HepG2 (cell line): Measurements from ENCODE around the gene TMEM221.
A peak's percentile ranks its signal among the peaks of the same experiment; 100 is the strongest.

Source experiments
- EP300 ChIP-seq, 3 experiments: sonication (generic) in 1 of 3; formaldehyde crosslinking in 1 of 3; IDR thresholded peaks; 2 replicates each; pipeline versions ENCODE4 v1.5.1 to v1.6.1; 2011 to 2020; ENCODE audit warnings: low read depth in 2 of 3, low read length in 2 of 3, borderline replicate concordance in 1 of 3, improper control_type of control experiment in 1 of 3, mild to moderate bottlenecking in 1 of 3, missing genetic modification reagents in 1 of 3, moderate library complexity in 1 of 3
- EZH2 ChIP-seq: conservative IDR thresholded peaks from 2 replicates; pipeline ENCODE4 v1.6.1; 2012; ENCODE audit warnings: mild to moderate bottlenecking, low read depth, low read length, moderate library complexity
- GABPA ChIP-seq, 2 experiments: IDR thresholded peaks; 2 replicates each; pipeline ENCODE4 v1.6.1; 2011 to 2016; ENCODE audit warnings: low read depth in 2 of 2, low read length in 1 of 2, missing biosample characterization in 1 of 2, missing genetic modification characterization in 1 of 2
- GTF2F1 ChIP-seq: fragments of 150-350 bp; IDR thresholded peaks from 2 replicates; pipeline ENCODE4 v1.6.1; 2014; ENCODE audit warnings: low read length
- HDAC2 ChIP-seq: sonication (generic); formaldehyde crosslinking; IDR thresholded peaks from 2 replicates; pipeline ENCODE4 v1.4.0; 2020; ENCODE audit warnings: missing genetic modification reagents
- POLR2AphosphoS5 ChIP-seq: IDR thresholded peaks from 2 replicates; pipeline ENCODE4 v1.6.1; 2012; ENCODE audit warnings: low read depth, low read length
- RXRA ChIP-seq: sonication (generic); formaldehyde crosslinking; IDR thresholded peaks from 2 replicates; pipeline ENCODE4 v1.5.1; 2020; ENCODE audit warnings: missing genetic modification reagents
- SIN3A ChIP-seq: IDR thresholded peaks from 2 replicates; pipeline ENCODE4 v1.6.1; 2011; ENCODE audit warnings: low read depth, mild to moderate bottlenecking, control low read depth, low read length, borderline replicate concordance
- SP2 ChIP-seq: sonication (generic); formaldehyde crosslinking; IDR thresholded peaks from 2 replicates; pipeline ENCODE4 v1.5.1; 2020; ENCODE audit warnings: mild to moderate bottlenecking, missing genetic modification reagents
- TAF1 ChIP-seq: sonication (generic); formaldehyde crosslinking; IDR thresholded peaks from 2 replicates; pipeline ENCODE4 v1.4.0; 2020; ENCODE audit warnings: missing genetic modification reagents
- TCF12 ChIP-seq, 2 experiments: fragments of 450-650 bp in 1 of 2; sonication (generic) in 1 of 2; formaldehyde crosslinking in 1 of 2; IDR thresholded peaks; 2 replicates each; pipeline versions ENCODE4 v1.6.1 to v1.8.0; 2017 to 2022; ENCODE audit warnings: antibody characterized with exemption in 1 of 2, mild to moderate bottlenecking in 1 of 2, missing genetic modification reagents in 1 of 2, moderate library complexity in 1 of 2
- ZNF207 ChIP-seq: fragments of 450-650 bp; IDR thresholded peaks from 2 replicates; pipeline ENCODE4 v1.6.1; 2016; ENCODE audit warnings: antibody characterized with exemption, borderline replicate concordance
- ZNF672 ChIP-seq: sonication (generic); formaldehyde crosslinking; IDR thresholded peaks from 2 replicates; pipeline ENCODE4 v1.8.1; 2022; ENCODE audit warnings: missing genetic modification reagents

DNA sequence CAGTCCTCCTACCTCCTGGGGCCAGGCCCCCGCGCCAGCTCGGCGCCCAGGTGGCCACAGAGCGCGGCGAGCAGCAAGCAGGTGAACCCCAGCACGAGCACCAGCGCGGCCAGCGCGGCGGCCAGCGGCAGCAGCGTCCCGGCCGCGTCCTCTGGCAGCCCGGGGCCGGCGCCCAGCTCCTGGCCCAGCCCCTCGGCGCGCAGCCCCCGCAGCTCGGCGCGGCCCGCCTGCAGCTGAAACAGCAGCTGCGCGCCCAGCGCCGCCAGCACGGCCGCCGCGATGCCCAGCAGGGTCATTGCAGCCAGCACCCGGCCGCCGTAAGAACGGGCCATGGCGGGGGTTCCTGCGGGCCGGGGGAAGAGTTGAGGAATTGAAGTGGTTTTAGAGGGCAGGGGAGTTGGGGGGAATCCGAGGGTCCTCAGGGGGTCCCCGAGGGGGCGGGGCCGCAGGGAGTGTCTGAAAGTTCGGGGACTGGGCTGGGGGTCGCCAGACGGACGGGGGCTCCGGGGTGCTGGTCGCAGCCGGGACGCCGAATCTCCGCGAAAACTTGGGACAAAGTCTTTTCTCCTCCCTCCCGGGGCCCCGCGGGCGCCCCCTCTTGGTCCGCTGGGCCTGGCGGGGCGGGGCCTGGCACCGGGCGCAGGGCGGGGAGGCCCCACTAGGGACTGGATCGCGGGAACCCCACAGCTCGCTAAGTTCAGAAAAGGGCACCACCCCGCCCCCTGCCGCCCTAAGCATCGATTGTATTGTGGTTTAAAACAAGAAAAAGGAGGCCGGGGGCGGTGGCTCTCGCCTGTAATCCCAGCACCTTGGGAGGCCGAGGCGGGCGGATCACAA lies at the start of gene TMEM221:
- 0 out of 4 replicates have a peak, but pooled peaks of 1 of the 2 experiments have one; percentile 4 for TF ChIP-seq EP300 (IDR thresholded peaks at IDR 0.05; ENCODE audit: low read depth in 2 of 2, low read length in 2 of 2)
- TF ChIP-seq EP300 (CRISPR knock-in tag; IDR thresholded peaks at IDR 0.05; ENCODE audit: borderline replicate concordance): no peak
- no peak for TF ChIP-seq GABPA (IDR thresholded peaks at IDR 0.05; ENCODE audit: low read depth, low read length)
- no peak for TF ChIP-seq GABPA (CRISPR knock-in tag; IDR thresholded peaks at IDR 0.05; ENCODE audit: low read depth)
- TF ChIP-seq RXRA (CRISPR knock-in tag): no peak
- TF ChIP-seq SIN3A: no peak
- TF ChIP-seq GTF2F1: no peak
- TF ChIP-seq ZNF672 (CRISPR knock-in tag): peak; percentile 100
- TF ChIP-seq EZH2: no peak
- TF ChIP-seq TCF12 (IDR thresholded peaks at IDR 0.05): no peak
- TF ChIP-seq TCF12 (CRISPR knock-in tag; IDR thresholded peaks at IDR 0.05): no peak
- no peak for TF ChIP-seq TAF1 (CRISPR knock-in tag)
- TF ChIP-seq ZNF207: no peak
- TF ChIP-seq HDAC2: 0 out of 2 replicates have a peak, but pooled peaks have one; percentile 12
- TF ChIP-seq SP2 (CRISPR knock-in tag): no peak
- no peak for TF ChIP-seq POLR2AphosphoS5
